Mesenchymal stem cell (in vitro differentiated cells and primary cell): ENCODE results near the gene WFDC1.

Experiments used
- DNase-seq: peaks from one replicate; pipeline ENCODE4 v3.0.0-alpha.2; 2013
- H2AFZ ChIP-seq: one replicate; pipeline ENCODE4 v1.6.1; 2013; ENCODE audit warnings: low read depth, mild to moderate bottlenecking, control low read depth, inconsistent platforms, low read length, moderate library complexity
- H2AK5ac ChIP-seq: 2 replicates; pipeline ENCODE4 v1.6.1; 2013; ENCODE audit warnings: low read length, moderate library complexity, mild to moderate bottlenecking, inconsistent platforms; ENCODE audit not compliant: severe bottlenecking
- H2BK120ac ChIP-seq: one replicate; pipeline ENCODE4 v1.6.1; 2013; ENCODE audit warnings: low read depth, mild to moderate bottlenecking, inconsistent platforms, low read length, moderate library complexity
- H2BK12ac ChIP-seq, 2 experiments: one replicate each; pipeline ENCODE4 v1.6.1; 2013; ENCODE audit warnings: inconsistent platforms in 2 of 2, low read length in 2 of 2, mild to moderate bottlenecking in 2 of 2, moderate library complexity in 2 of 2, control low read depth in 1 of 2
- H2BK15ac ChIP-seq: one replicate; pipeline ENCODE4 v1.6.1; 2013; ENCODE audit warnings: mild to moderate bottlenecking, low read depth, inconsistent platforms; ENCODE audit not compliant: poor library complexity, severe bottlenecking
- H2BK5ac ChIP-seq: 2 replicates; pipeline ENCODE4 v1.6.1; 2013; ENCODE audit warnings: low read depth, mild to moderate bottlenecking, low read length, control low read depth, inconsistent platforms; ENCODE audit not compliant: poor library complexity, severe bottlenecking
- H3K14ac ChIP-seq, 2 experiments: one replicate each; pipeline ENCODE4 v1.6.1; 2013; ENCODE audit warnings: inconsistent platforms in 2 of 2, low read length in 2 of 2, control low read depth in 1 of 2, mild to moderate bottlenecking in 1 of 2, moderate library complexity in 1 of 2
- H3K18ac ChIP-seq, 2 experiments: one replicate each; pipeline ENCODE4 v1.6.1; 2013; ENCODE audit warnings: inconsistent platforms in 2 of 2, low read length in 2 of 2, control low read depth in 1 of 2, low read depth in 1 of 2, mild to moderate bottlenecking in 1 of 2
- H3K23ac ChIP-seq, 2 experiments: one replicate each; pipeline ENCODE4 v1.6.1; 2013; ENCODE audit warnings: inconsistent platforms in 2 of 2, low read length in 2 of 2, mild to moderate bottlenecking in 2 of 2, moderate library complexity in 2 of 2, control low read depth in 1 of 2
- H3K27ac ChIP-seq: 2 replicates; pipeline ENCODE4 v1.5.1; 2013; ENCODE audit warnings: mild to moderate bottlenecking, moderate library complexity, low read length, control low read depth, inconsistent platforms; ENCODE audit not compliant: poor library complexity, severe bottlenecking
- H3K27me3 ChIP-seq, 2 experiments: 2 replicates each; pipeline versions ENCODE4 v1.6.1 to v1.7.0; 2013; ENCODE audit warnings: low read length in 2 of 2, mild to moderate bottlenecking in 2 of 2, moderate library complexity in 2 of 2, control low read depth in 1 of 2, inconsistent platforms in 1 of 2; ENCODE audit not compliant: control insufficient read depth in 1 of 2, insufficient read depth in 1 of 2
- H3K36me3 ChIP-seq, 2 experiments: 2 replicates each; pipeline versions ENCODE4 v1.6.1 to v1.7.0; 2013; ENCODE audit warnings: low read length in 2 of 2, control low read depth in 1 of 2, inconsistent platforms in 1 of 2, low read depth in 1 of 2, mild to moderate bottlenecking in 1 of 2; ENCODE audit not compliant: insufficient read depth in 2 of 2, control insufficient read depth in 1 of 2
- H3K4ac ChIP-seq, 2 experiments: one replicate each; pipeline ENCODE4 v1.6.1; 2013; ENCODE audit warnings: inconsistent platforms in 2 of 2, low read length in 2 of 2, mild to moderate bottlenecking in 2 of 2, moderate library complexity in 2 of 2, control low read depth in 1 of 2, low read depth in 1 of 2
- H3K4me1 ChIP-seq: 2 replicates; pipeline ENCODE4 v1.6.1; 2013; ENCODE audit warnings: low read depth, low read length, control low read depth; ENCODE audit not compliant: control insufficient read depth, insufficient read depth
- H3K4me2 ChIP-seq: 2 replicates; pipeline ENCODE4 v1.6.1; 2013; ENCODE audit warnings: low read length, mild to moderate bottlenecking, inconsistent platforms; ENCODE audit not compliant: poor library complexity, severe bottlenecking
- H3K4me3 ChIP-seq, 2 experiments: 2 replicates each; pipeline versions ENCODE4 v1.5.1 to v1.7.0; 2013; ENCODE audit warnings: low read length in 2 of 2, mild to moderate bottlenecking in 2 of 2, control low read depth in 1 of 2, low read depth in 1 of 2; ENCODE audit not compliant: insufficient read depth in 1 of 2
- H3K79me1 ChIP-seq: replicated peaks from 2 replicates; pipeline ENCODE4 v1.6.1; 2013; ENCODE audit warnings: mild to moderate bottlenecking, control low read depth, low read length, inconsistent platforms; ENCODE audit not compliant: poor library complexity, severe bottlenecking
- H3K9ac ChIP-seq: 2 replicates; pipeline ENCODE4 v1.7.0; 2013; ENCODE audit warnings: mild to moderate bottlenecking, low read length, moderate library complexity
- H3K9me3 ChIP-seq: 2 replicates; pipeline ENCODE4 v1.7.0; 2013; ENCODE audit warnings: mild to moderate bottlenecking, low read length; ENCODE audit not compliant: control insufficient read depth
- H4K8ac ChIP-seq: one replicate; pipeline ENCODE4 v1.6.1; 2013; ENCODE audit warnings: inconsistent platforms, mild to moderate bottlenecking, low read length, moderate library complexity
- H4K91ac ChIP-seq: one replicate; pipeline ENCODE4 v1.6.1; 2013; ENCODE audit warnings: mild to moderate bottlenecking, low read length, inconsistent platforms
- WGBS: methylation state at CpG from one replicate; pipeline ENCODE4 v1.1.7; 2013; ENCODE audit warnings: mixed read lengths; 5-methylcytosine and 5-hydroxymethylcytosine counted together

The WFDC1 gene

DNA sequence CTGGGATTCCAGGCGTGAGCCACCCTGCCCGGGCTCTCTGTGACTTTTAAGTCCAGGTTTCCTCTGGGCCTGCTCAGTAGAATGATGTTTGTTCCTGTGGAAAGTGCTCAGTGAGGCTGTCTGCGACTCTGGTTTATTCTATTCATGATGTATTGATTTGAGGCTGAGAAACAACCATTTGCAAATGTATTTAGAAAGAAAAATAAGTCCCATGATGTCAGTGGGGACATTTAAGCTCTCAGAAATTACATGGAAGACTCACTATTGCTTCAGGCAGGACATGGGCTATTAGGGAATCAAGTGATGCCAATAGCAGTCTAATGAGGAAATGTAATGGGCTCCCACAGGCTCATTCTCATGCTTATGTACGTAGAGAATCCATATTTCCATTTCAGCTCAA lies 32.6 kb upstream of the WFDC1 start:
- Histone ChIP-seq H3K4ac (no peak overlapping the region), H3K36me3 (no peaks in the 10 kb centered on the region), H3K27ac (no peak overlapping the region), H4K8ac (no peak overlapping the region), H2AFZ (no peak overlapping the region), H3K4me1 (no peaks in the 10 kb centered on the region), H3K4me3 (no peak overlapping the region), H3K4me2 (no peak overlapping the region), H3K27me3 (peaks cover 8 to 57% of the 10 kb centered on the region in 2 experiments), H3K79me1 (no peaks in the 10 kb centered on the region), H2BK12ac (no peak overlapping the region), H3K23ac (no peak overlapping the region), H3K14ac (no peak overlapping the region), H3K9ac (no peak overlapping the region), H3K9me3 (peaks cover 4% of the 10 kb centered on the region), H3K18ac (no peak overlapping the region), H4K91ac (no peak overlapping the region), H2BK15ac (no peak overlapping the region), H2AK5ac (no peak overlapping the region), H2BK120ac (no peak overlapping the region), H2BK5ac (no peak overlapping the region)
- no peak for DNase-seq
- WGBS: 84% methylated on average over 3 of the region's 4 CpGs

DNA sequence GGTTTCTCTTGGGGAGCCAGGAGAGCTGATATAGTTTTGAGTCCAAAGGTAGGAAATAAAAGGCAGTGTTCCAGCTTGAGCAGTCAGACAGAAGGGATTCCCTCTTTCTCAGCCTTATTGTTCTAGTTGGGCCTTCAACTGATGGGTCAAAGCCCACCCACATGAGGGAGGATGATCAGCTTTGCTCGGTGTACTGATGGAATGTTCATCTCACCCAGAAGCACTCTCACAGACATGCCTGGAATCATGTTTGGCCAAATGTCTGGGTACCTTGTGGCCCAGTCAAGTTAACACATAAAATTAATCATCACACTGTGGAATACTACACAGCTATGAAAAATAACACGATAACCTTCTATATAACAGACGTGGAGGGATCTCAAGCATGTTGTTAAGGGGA lies 31.7 kb upstream of the WFDC1 start:
- no peak overlapping the region for H3K4me2 ChIP-seq
- H3K4me3 ChIP-seq: no peak overlapping the region
- H3K9me3 ChIP-seq: no peaks in the 10 kb centered on the region

DNA sequence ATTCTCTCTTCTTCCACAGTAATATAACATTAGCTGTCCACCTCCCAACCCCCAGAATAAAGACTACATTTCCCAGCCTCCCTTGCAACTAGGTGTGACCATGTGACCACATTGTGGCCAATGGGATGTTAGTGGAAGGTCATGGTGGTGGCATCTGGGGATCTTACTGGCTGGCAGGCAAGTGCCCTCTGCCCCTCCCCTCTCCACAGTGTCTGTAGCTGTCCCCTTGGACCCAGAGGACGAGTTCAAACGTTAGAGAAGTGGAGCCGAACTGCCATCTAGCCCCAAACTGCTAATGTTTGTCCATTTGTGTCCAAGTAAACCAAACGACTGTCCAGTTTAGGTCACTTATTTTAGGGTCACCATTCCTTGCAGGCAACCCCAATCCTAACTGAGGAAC lies 28.2 kb upstream of the WFDC1 start:
- Histone ChIP-seq H3K18ac (no peak overlapping the region), H3K27ac (no peak overlapping the region), H2BK15ac (no peak overlapping the region), H3K9ac (no peak overlapping the region), H4K91ac (no peak overlapping the region), H2BK5ac (no peak overlapping the region), H2AFZ (no peak overlapping the region), H3K36me3 (no peaks in the 10 kb centered on the region), H3K4me3 (no peak overlapping the region), H3K4me2 (no peak overlapping the region), H3K79me1 (no peaks in the 10 kb centered on the region), H3K9me3 (no peaks in the 10 kb centered on the region), H3K4ac (no peak overlapping the region), H4K8ac (no peak overlapping the region), H2BK120ac (no peak overlapping the region), H3K4me1 (peaks cover 5% of the 10 kb centered on the region), H2AK5ac (no peak overlapping the region), H2BK12ac (no peak overlapping the region), H3K14ac (no peak overlapping the region), H3K27me3 (peaks cover 27 to 61% of the 10 kb centered on the region in 2 experiments), H3K23ac (no peak overlapping the region)
- WGBS: 51% methylated on average over 4 of the region's 4 CpGs
- peak; percentile 74 for DNase-seq

More for the DNA sequence above, 31.7 kb upstream of the WFDC1 start:
- Histone ChIP-seq H2BK5ac (no peak overlapping the region), H3K27ac (no peak overlapping the region), H3K9ac (no peak overlapping the region), H3K4ac (no peak overlapping the region), H4K91ac (no peak overlapping the region), H3K4me1 (no peaks in the 10 kb centered on the region), H2AFZ (no peak overlapping the region), H2BK120ac (no peak overlapping the region), H3K23ac (no peak overlapping the region), H2BK15ac (no peak overlapping the region), H3K18ac (no peak overlapping the region), H3K14ac (no peak overlapping the region), H3K79me1 (no peaks in the 10 kb centered on the region), H2BK12ac (no peak overlapping the region), H2AK5ac (no peak overlapping the region), H3K36me3 (no peaks in the 10 kb centered on the region), H3K27me3 (peaks cover 13 to 61% of the 10 kb centered on the region in 2 experiments), H4K8ac (no peak overlapping the region)
- WGBS: 100% methylated on average over 3 of the region's 3 CpGs
- DNase-seq: no peak

DNA sequence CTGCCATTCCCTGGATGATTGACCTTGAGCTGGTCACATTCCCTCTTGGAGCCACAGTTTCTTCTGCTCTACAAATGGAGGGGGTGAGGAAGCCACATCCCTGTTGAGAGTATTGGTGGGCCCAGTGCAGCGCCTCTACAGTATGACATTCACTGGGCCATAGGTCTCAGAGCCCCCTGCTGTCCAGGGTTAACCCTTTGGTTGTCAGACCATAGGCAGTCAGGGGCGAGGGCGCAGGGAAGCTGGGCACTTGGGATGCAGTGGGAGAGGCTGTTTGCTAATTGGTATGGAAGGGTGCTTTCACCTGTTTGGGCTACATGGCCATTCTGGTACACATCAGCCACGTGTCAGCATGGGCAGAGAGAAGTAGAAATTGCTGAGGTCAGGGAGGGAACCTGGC lies 27.3 kb upstream of the WFDC1 start:
- Histone ChIP-seq H3K27me3 (peaks cover 37 to 67% of the 10 kb centered on the region in 2 experiments), H2BK5ac (no peak overlapping the region), H3K27ac (no peak overlapping the region), H3K18ac (no peak overlapping the region), H3K4ac (no peak overlapping the region), H2AFZ (no peak overlapping the region), H2BK15ac (no peak overlapping the region), H3K4me1 (peaks cover 5% of the 10 kb centered on the region), H3K9me3 (no peaks in the 10 kb centered on the region), H2AK5ac (no peak overlapping the region), H3K79me1 (no peaks in the 10 kb centered on the region), H3K36me3 (no peaks in the 10 kb centered on the region), H3K4me3 (no peak overlapping the region), H2BK12ac (no peak overlapping the region), H3K23ac (no peak overlapping the region), H4K8ac (no peak overlapping the region), H3K4me2 (no peak overlapping the region), H4K91ac (no peak overlapping the region), H3K14ac (no peak overlapping the region), H3K9ac (no peak overlapping the region), H2BK120ac (no peak overlapping the region)
- 62% methylated on average over 4 of the region's 4 CpGs for WGBS
- no peak for DNase-seq
